HUES48 (cell line): ENCODE results near the gene RPS19.

Source experiments
- H3K27ac ChIP-seq: one replicate; pipeline ENCODE4 v1.7.0; 2013; ENCODE audit warnings: low read depth, low read length, inconsistent platforms
- H3K27me3 ChIP-seq: 2 replicates; pipeline ENCODE4 v1.6.1; 2013; ENCODE audit warnings: mild to moderate bottlenecking, low read length; ENCODE audit not compliant: control insufficient read depth, insufficient read depth
- H3K36me3 ChIP-seq: 2 replicates; pipeline ENCODE4 v1.6.1; 2013; ENCODE audit warnings: low read length; ENCODE audit not compliant: control insufficient read depth, insufficient read depth
- H3K4me1 ChIP-seq: 2 replicates; pipeline ENCODE4 v1.6.1; 2013; ENCODE audit warnings: mild to moderate bottlenecking, low read length; ENCODE audit not compliant: control insufficient read depth, insufficient read depth
- H3K4me3 ChIP-seq: 2 replicates; pipeline ENCODE4 v1.5.1; 2013; ENCODE audit warnings: mild to moderate bottlenecking, low read depth, low read length
- H3K9ac ChIP-seq: 2 replicates; pipeline ENCODE4 v1.6.1; 2013; ENCODE audit warnings: mild to moderate bottlenecking, low read depth, low read length, moderate library complexity
- H3K9me3 ChIP-seq: 2 replicates; pipeline ENCODE4 v1.6.1; 2013; ENCODE audit warnings: low read length; ENCODE audit not compliant: control insufficient read depth, insufficient read depth

The RPS19 gene

DNA sequence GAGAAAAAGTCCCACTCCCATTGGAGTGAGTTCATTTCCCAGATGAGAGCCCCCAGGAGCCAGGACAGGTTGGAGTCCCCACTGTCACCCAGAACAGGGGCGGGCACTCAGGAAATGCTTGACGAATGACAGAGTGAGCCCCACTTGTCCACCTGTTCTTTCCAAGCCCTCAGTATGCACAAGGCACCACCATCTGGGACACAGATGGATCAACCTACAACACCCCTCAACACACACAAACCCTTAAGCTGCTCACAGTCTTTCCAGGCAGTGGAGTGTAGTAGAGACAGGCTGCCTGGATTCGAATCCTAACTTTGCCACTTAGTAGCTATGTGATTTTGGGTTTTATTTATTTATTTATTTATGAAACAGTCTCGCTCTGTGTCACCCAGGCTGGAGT lies 30.9 kb downstream of the RPS19 start:
- no peaks in the 10 kb centered on the region for H3K27me3 ChIP-seq
- H3K9me3 ChIP-seq: no peaks in the 10 kb centered on the region
- no peak overlapping the region for H3K4me3 ChIP-seq
- no peak overlapping the region for H3K27ac ChIP-seq
- H3K4me1 ChIP-seq: peaks cover 18% of the 10 kb centered on the region
- peaks cover 13% of the 10 kb centered on the region for H3K36me3 ChIP-seq
- no peak overlapping the region for H3K9ac ChIP-seq

DNA sequence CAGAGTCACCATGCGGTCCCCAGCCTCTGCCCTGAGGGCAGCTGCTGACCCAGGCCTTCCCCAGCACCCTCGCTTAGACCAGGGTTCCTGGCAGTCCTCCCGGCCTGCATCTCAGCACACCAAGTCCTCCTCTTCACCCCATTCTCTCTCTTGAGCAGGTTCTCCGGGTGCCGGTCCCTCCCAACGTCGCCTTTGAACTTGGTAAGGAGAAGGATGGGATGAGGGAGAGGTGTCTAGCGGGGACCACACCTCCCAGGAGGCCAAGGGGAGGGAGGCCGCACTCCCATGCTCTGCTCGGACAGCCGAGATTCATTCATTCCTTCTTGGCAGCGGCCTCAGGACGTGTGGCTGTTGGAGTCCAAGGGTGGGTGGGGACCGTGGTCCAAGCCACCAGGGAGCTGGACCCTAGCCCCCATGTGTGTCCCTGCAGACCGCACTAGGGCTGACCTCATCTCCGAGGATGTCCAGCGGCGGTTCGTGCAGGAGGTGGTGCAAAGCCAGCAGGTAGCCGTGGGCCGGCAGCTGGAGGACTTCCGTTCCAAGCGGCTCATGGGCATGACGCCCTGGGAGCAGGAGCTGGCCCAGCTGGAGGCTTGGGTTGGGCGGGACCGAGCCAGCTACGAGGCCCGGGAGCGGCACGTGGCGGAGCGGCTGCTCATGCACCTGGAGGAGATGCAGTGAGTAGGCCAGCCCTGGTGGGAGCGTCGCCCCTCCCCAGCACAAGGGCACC lies 32.3 kb downstream of the RPS19 start:
- H3K9ac ChIP-seq: no peak overlapping the region
- no peaks in the 10 kb centered on the region for H3K27me3 ChIP-seq
- H3K27ac ChIP-seq: no peak overlapping the region
- H3K4me1 ChIP-seq: peaks cover 11% of the 10 kb centered on the region
- H3K4me3 ChIP-seq: no peak overlapping the region
- peaks cover 15% of the 10 kb centered on the region for H3K36me3 ChIP-seq
- H3K9me3 ChIP-seq: no peaks in the 10 kb centered on the region

DNA sequence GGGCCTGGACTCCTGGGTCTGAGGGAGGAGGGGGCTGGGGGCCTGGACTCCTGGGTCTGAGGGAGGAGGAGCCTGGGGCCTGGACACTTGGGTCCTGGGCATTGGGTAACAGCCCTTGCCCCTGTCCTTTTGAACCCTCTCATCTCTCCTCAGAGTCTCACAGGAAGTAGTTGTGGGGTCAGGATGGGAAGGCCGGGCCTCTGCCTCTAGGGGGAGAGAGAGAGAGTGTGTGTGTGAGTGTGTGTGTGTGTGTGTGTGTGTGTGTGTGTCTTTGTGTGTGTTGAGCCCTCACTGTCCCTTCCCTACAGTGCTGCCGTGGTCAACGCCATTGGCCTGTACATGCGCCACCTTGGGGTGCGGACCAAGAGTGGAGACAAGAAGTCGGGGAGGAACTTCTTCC lies 33.8 kb downstream of the RPS19 start:
- no peaks in the 10 kb centered on the region for H3K4me1 ChIP-seq
- peaks cover 24% of the 10 kb centered on the region for H3K36me3 ChIP-seq
- no peak overlapping the region for H3K4me3 ChIP-seq
- no peak overlapping the region for H3K9ac ChIP-seq
- no peak overlapping the region for H3K27ac ChIP-seq
- no peaks in the 10 kb centered on the region for H3K9me3 ChIP-seq
- H3K27me3 ChIP-seq: no peaks in the 10 kb centered on the region

DNA sequence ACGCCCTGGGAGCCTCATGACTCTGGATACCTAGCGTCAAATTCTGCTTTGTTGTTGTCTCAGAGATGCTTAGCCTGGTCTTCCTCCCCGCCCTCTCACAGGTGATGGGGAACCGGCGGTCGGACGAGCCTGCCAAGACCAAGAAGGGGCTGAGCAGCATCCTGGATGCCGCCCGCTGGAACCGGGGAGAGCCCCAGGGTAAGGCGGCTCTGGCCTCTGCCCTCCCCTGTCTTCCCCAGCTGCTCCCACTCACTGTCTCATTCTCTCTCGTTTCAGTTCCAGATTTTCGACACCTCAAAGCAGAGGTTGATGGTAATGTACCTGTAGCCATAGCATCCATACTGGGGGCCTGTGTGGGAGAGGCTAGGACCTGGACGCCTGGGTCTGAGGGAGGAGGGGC lies 34.3 kb downstream of the RPS19 start:
- Histone ChIP-seq H3K27me3 (no peaks in the 10 kb centered on the region), H3K27ac (no peak overlapping the region), H3K36me3 (peaks cover 24% of the 10 kb centered on the region)

DNA sequence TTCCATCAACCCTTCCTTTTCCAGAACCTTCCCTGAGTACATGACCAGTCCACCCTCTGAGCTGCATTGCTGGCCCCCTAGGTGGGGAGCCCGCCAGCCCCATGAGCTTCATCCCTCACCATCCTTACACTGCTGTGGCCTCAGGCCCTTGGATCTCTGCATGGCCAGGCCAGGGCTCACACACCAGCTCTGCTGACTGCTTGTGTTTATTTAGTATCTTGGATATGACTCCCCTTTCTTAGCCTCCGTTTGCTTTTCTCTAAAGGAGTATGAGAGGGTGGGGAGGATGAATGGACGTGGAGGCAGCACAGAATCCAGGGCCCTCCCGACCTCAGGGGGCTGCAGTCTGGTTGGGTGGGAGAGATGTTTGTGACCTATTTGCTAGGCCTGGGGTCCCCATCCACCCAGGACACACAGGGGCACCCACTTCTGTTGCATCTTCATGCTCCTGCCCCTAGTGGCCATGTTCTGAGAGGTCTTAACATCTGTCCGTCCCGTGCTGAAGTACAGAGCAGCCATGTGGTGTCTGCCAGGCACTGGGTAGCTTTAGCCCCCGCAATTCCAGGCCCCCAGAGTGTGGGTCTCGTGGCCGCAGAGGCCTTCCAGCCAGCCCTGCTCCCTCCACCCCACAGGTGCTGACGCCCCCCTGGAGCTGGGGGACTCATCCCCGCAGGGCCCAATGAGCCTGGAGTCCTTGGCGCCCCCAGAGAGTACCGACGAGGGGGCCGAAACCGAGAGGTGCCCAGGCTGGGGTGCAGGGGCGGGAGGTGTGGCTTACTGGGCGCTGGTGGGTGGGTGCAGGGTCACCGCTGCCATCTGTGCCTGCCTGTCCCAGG lies 35.9 kb downstream of the RPS19 start:
- peaks cover 31% of the 10 kb centered on the region for H3K36me3 ChIP-seq
- no peak overlapping the region for H3K9ac ChIP-seq
- H3K4me1 ChIP-seq: no peaks in the 10 kb centered on the region
- H3K27ac ChIP-seq: no peak overlapping the region
- H3K9me3 ChIP-seq: no peaks in the 10 kb centered on the region
- H3K4me3 ChIP-seq: no peak overlapping the region
- H3K27me3 ChIP-seq: no peaks in the 10 kb centered on the region

More for the DNA sequence above, 34.3 kb downstream of the RPS19 start:
- H3K9ac ChIP-seq: no peak overlapping the region
- no peaks in the 10 kb centered on the region for H3K4me1 ChIP-seq
- H3K4me3 ChIP-seq: no peak overlapping the region
- no peaks in the 10 kb centered on the region for H3K9me3 ChIP-seq

DNA sequence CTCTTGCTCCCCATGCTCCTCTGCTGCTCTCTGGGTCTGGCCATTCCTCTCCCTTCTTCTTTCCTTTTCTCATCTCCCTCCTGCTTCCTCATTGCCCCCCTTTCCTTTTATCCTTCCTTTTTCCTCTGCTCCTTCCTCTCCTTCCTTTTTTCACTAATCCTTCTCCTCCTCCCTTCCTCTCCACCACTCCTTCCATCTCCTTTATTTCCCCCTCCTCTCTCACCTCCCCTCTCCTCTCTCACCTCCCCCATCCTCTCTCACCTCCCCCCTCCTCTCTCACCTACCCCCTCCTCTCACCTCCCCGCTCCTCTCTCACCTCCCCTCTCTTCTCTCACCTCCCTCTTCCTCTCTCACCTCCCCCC lies 36.5 kb downstream of the RPS19 start:
- Histone ChIP-seq H3K4me3 (no peak overlapping the region), H3K4me1 (no peaks in the 10 kb centered on the region), H3K27me3 (no peaks in the 10 kb centered on the region), H3K36me3 (peaks cover 31% of the 10 kb centered on the region), H3K9me3 (no peaks in the 10 kb centered on the region), H3K9ac (no peak overlapping the region), H3K27ac (no peak overlapping the region)

DNA sequence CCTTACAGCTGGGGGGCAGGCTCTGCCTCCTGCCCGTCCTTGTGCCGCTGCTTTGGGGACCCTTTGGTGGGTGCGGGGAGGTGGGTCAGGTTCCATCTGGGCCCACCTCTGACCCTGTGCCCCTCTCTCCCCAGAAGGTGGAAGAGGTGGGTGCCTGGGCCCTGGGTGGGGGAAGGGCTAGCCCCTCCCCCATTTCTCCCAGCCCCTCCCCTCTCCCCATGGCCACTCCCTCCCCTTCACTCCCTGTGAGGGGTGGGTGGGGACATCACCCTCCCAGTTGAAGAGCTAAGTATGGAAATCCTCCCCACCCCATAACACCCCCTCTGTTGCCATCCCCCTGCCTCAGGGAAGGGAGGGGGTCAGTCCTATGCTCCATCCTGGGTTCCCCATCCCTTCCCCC lies 37.1 kb downstream of the RPS19 start:
- Histone ChIP-seq H3K4me3 (no peak overlapping the region), H3K9ac (no peak overlapping the region), H3K4me1 (no peaks in the 10 kb centered on the region), H3K27me3 (no peaks in the 10 kb centered on the region), H3K36me3 (peaks cover 35% of the 10 kb centered on the region), H3K27ac (no peak overlapping the region), H3K9me3 (no peaks in the 10 kb centered on the region)

DNA sequence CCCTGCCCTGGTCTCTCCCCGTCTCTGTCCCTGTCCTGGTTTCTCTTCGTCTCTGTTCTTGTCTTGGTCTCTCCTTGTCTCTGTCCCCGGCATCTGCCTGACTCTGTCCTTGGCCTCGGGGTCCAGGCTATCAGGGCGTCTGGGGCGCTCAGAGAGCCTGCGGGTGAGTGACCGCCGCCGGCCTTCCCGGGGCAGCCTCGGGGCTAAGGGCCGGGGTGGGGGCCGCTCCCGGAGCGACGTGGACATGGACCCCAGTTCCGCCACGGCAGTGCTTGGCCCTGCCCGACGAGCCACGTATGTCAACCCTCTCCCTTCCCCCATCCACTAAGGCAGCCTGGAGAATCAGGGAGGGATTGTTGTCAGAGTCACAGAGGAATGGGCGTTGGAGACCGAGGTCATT lies 37.8 kb downstream of the RPS19 start:
- Histone ChIP-seq H3K27ac (no peak overlapping the region), H3K4me1 (no peaks in the 10 kb centered on the region), H3K9ac (no peak overlapping the region), H3K9me3 (no peaks in the 10 kb centered on the region), H3K4me3 (no peak overlapping the region), H3K36me3 (peaks cover 42% of the 10 kb centered on the region), H3K27me3 (no peaks in the 10 kb centered on the region)

DNA sequence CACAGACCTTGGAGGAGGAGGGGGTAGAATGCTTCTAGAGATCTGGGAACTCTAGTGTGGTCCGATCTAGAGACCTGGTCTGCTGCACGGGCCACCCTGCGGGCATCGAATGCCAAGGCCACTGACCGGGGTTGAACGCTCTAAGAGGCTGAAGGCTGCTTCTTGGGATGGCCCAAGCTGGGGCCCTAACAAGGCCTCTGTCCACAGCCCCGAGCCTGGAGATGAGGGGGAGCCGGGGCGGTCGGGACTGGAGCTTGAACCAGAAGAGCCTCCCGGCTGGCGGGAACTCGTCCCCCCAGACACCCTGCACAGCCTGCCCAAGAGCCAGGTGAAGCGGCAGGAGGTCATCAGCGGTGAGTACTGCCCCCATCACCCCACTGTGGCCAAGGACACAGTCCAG lies 38.2 kb downstream of the RPS19 start:
- Histone ChIP-seq H3K4me1 (no peaks in the 10 kb centered on the region), H3K9me3 (no peaks in the 10 kb centered on the region), H3K9ac (no peak overlapping the region), H3K27ac (no peak overlapping the region), H3K27me3 (no peaks in the 10 kb centered on the region), H3K4me3 (no peak overlapping the region), H3K36me3 (peaks cover 46% of the 10 kb centered on the region)

DNA sequence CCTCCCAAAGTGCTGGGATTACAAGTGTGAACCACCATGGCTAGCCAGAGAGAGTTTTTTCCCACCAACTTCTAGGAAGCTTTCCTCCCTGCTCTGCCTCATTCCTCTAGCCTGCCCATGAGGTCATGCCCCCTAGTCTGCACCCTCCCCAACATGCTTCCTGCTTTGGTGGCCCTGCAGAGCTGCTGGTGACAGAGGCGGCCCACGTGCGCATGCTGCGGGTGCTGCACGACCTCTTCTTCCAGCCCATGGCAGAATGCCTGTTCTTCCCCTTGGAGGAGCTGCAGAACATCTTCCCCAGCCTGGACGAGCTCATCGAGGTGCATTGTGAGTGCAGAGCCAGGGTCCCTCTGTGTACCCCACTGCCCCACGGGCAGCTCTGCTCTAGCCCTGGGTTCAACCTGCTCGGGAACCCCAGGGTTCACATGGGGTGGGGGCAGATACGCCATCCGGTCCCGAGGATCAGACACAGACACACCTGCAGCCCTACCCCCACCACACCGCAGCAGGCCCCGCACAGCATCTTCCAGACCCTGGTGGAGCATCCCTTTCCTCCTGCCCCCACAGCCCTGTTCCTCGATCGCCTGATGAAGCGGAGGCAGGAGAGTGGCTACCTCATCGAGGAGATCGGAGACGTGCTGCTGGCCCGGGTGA lies 41.8 kb downstream of the RPS19 start:
- H3K4me3 ChIP-seq: no peak overlapping the region
- H3K4me1 ChIP-seq: no peaks in the 10 kb centered on the region
- H3K9me3 ChIP-seq: no peaks in the 10 kb centered on the region
- H3K9ac ChIP-seq: no peak overlapping the region
- H3K27me3 ChIP-seq: no peaks in the 10 kb centered on the region
- H3K36me3 ChIP-seq: peaks cover 45% of the 10 kb centered on the region
- no peak overlapping the region for H3K27ac ChIP-seq

DNA sequence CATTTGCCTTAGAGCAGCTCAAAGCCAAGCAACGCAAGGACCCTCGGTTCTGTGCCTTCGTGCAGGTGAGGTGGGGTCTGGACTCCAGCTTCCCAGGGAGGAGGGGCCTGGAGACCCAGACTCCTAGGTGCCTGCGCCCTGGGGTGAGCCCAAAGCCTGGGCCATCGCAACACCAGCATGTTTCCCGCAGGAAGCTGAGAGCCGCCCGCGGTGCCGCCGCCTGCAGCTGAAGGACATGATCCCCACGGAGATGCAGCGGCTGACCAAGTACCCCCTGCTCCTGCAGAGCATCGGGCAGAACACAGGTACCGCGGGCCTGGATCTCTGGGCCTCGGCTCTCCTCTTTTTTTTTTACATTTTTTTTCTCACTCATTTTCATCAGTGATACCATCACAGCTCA lies 42.5 kb downstream of the RPS19 start:
- Histone ChIP-seq H3K36me3 (peaks cover 47% of the 10 kb centered on the region), H3K4me3 (no peak overlapping the region), H3K27me3 (no peaks in the 10 kb centered on the region), H3K9ac (no peak overlapping the region), H3K9me3 (no peaks in the 10 kb centered on the region), H3K4me1 (no peaks in the 10 kb centered on the region), H3K27ac (no peak overlapping the region)
